ENCODE results near the gene PCGF6. TPM values are rescaled to one million over a fixed set of nuclear protein-coding genes. Genes with fewer than 3 reads are reported as not detected.
"Not testable (repeated sequence)": the region's sequence is repeated elsewhere in the genome, so short reads cannot be mapped to it uniquely, and the experiment has no call there.

PCGF6 gene, protein sequence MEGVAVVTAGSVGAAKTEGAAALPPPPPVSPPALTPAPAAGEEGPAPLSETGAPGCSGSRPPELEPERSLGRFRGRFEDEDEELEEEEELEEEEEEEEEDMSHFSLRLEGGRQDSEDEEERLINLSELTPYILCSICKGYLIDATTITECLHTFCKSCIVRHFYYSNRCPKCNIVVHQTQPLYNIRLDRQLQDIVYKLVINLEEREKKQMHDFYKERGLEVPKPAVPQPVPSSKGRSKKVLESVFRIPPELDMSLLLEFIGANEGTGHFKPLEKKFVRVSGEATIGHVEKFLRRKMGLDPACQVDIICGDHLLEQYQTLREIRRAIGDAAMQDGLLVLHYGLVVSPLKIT
- total RNA-seq = 10 to 100 TPM; 18.6 to 19.9 TPM

DNA sequence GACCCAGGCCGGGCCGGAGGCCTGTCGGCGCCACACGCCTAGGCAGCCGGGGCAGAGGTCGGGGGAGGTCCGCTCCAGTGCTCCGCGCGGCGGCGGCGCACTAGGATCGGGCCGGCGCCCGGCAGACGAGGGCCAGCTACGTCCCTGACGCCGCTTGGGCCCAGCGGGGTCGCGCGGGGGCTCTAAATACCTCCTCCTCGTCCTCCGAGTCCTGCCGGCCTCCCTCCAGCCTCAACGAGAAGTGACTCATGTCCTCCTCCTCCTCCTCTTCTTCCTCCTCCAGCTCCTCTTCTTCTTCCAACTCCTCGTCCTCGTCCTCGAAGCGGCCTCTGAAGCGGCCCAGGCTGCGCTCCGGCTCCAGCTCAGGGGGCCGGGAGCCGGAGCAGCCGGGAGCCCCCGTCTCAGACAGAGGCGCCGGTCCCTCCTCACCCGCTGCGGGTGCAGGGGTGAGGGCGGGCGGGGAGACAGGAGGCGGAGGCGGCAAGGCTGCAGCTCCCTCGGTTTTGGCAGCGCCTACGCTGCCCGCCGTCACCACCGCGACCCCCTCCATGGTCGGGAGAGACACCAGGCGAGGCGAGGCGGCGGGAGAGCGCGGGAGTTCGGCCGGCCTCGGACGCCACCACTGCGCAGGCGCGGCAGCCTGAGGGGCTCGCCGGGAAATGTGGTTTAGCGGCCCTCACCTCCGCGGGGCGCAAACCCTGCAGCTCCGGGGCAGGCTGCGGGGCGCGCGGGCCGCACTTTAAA, at the start of gene PCGF6:
Gene PCGF6 (minus strand): TSS at position 624 of the 744 bp plus-strand sequence. CDS start 74 bp downstream, at position 550.
- Mint-ChIP-seq H3K4me3 (peak within 1 kb of the TSS; percentile 96), H3K36me3 (peaks cover 4% of the 10 kb centered on the region), H3K27ac (peak within 1 kb of the TSS; percentile 94), H3K4me1 (peaks cover 10% of the 10 kb centered on the region), H3K9me3 (no peaks in the 10 kb centered on the region), H3K27me3 (no peaks in the 10 kb centered on the region)
- DNase-seq = peak; percentile 85

DNA sequence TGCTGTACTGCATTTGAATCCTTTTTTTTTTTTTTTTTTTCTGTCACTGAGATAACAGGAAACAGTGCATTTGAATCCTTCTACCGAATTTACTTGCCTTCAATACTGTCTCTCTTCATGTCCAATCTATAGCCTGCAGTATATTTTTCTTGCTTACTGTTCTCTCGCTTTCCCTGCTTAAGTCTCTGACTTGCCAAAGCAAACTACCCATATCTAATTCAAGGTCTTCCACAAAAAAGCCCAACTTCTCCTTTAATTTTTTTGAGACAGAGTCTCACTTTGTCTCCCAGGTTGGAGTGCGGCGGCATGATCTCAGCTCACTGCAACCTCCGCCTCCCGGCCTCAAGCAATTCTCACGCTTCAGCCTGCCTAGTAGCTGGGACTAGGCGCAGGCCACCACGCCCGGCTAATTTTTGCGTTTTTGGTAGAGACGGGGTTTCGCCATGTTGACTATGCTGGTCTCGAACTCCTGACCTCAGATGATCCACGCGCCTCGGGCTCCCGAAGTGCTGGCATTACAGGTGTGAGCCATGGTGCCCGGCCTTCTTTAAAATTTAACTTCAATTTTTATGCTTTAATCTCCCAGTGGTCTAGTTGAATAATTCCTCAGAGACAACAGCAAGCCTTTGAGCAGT, 46.4 kb upstream of the PCGF6 start:
- no peak for DNase-seq
- peaks cover 59% of the 10 kb centered on the region for H3K36me3 Mint-ChIP-seq
- H3K27me3 Mint-ChIP-seq = no peaks in the 10 kb centered on the region
- H3K9me3 Mint-ChIP-seq = no peaks in the 10 kb centered on the region
- peaks cover 42% of the 10 kb centered on the region for H3K4me1 Mint-ChIP-seq
- H3K27ac Mint-ChIP-seq = peak overlapping the region; percentile 96
- peak overlapping the region; percentile 91 for H3K4me3 Mint-ChIP-seq

DNA sequence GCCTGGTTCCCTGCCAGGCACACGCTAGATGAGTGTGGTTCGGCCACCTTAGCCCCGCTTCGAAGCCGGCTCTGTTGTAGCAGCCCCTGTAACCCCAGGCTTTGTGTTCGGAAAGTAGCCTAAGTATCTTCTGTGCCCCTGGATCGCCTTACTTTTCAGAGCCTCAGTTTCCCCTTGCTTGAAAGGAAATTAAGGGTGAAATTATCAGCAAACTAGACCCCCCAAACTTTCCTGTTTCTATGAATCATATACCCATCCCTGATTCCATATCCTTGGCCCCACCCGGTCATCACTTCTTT, 45.8 kb upstream of the PCGF6 start:
- Mint-ChIP-seq H3K4me1 (peaks cover 42% of the 10 kb centered on the region), H3K27ac (peak overlapping the region; percentile 96), H3K9me3 (no peaks in the 10 kb centered on the region), H3K27me3 (no peaks in the 10 kb centered on the region), H3K36me3 (peaks cover 59% of the 10 kb centered on the region), H3K4me3 (peak overlapping the region; percentile 91)
- DNase-seq = no peak

DNA sequence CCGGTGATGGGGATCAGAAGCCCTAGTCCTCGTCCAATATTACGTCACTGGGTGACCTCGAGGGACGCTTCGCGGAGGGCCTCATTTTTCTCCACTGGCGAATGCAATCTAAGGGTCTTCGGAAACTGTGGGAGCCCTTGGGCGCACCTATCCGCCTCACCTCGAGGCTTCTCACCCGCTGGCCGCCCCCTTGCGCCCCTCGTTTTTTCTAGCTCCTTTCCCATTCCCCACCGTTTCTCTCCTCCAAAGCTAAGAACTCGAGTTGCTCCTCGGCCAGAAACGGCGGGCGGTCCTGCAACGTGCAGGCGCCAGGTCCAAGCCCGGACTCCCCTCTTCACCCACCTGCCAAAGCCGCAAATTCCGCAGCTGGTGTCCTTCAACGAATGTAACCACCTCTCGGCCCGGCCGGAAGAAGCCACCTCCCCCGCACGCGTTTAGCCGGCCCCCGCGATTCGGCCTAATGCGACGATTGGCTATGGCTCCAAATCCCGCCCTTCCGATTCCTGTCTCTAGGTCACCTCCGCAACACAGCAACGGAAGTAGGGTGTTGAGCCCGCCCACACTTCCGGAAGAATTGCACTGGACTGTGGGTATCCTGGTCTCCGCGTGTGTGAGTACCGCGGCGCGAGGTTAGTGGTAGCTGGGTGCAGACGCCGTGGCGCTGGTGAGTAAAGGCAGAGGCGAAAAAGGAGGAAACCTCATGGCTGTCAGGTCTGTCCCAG, 45.3 kb upstream of the PCGF6 start, which contains the start of the genes ATP5MK and PDCD11:
Gene ATP5MK (minus strand): TSS at position 409 of the 722 bp plus-strand sequence. CDS start 4,018 bp downstream, outside the sequence.
Gene PDCD11 (plus strand): TSS at position 560 of the 722 bp plus-strand sequence. CDS start 1,801 bp downstream, outside the sequence.
- peak; percentile 95 for DNase-seq
- Mint-ChIP-seq H3K27ac (peak within 1 kb of the TSS; percentile 96), H3K4me3 (peak within 1 kb of the TSS; percentile 91), H3K36me3 (peaks cover 59% of the 10 kb centered on the region), H3K9me3 (no peaks in the 10 kb centered on the region), H3K4me1 (peaks cover 42% of the 10 kb centered on the region), H3K27me3 (no peaks in the 10 kb centered on the region)

DNA sequence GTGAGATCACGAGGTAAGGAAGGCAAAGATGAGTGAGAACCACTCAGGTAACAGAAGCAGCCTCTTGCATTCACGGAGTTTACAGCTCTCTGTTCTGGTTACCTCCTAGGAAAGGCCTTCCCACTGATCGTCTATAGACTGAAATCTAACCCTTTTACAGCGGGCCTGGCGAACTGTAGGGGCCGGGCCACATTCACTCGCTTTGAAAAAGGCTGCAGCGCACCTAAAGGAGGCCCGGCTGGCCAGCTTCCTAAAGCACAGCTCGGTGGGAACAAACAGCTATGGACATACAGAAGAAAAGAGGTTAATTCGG, 44.8 kb upstream of the PCGF6 start:
- Mint-ChIP-seq H3K27me3 (no peaks in the 10 kb centered on the region), H3K4me1 (peaks cover 42% of the 10 kb centered on the region), H3K27ac (peak overlapping the region; percentile 96), H3K4me3 (peak overlapping the region; percentile 91), H3K36me3 (peaks cover 57% of the 10 kb centered on the region), H3K9me3 (no peaks in the 10 kb centered on the region)
- DNase-seq = peak; percentile 7

DNA sequence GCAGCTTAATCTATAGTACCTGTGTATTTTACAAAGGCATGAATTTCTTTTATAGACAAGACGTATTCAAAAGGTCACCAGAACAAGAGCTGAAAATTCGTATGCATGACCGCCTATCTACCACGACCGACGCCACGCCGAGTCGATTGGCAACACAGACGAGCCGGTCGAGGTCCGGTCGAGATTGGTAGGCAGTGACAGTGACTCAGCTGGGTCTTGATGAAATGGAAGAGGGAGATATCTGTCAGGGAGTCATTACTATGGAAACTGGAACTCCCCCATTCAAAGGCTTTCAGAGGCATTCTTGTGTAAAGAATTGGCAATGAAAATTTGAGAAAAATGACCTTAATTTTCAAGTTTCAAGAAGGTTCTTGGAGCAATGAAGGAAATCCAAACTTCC, 43.2 kb upstream of the PCGF6 start:
- no peaks in the 10 kb centered on the region for H3K9me3 Mint-ChIP-seq
- peaks cover 47% of the 10 kb centered on the region for H3K36me3 Mint-ChIP-seq
- H3K27ac Mint-ChIP-seq = peak overlapping the region; percentile 38
- H3K4me1 Mint-ChIP-seq = peaks cover 38% of the 10 kb centered on the region
- no peak for DNase-seq
- H3K4me3 Mint-ChIP-seq = peak overlapping the region; percentile 58
- no peaks in the 10 kb centered on the region for H3K27me3 Mint-ChIP-seq

DNA sequence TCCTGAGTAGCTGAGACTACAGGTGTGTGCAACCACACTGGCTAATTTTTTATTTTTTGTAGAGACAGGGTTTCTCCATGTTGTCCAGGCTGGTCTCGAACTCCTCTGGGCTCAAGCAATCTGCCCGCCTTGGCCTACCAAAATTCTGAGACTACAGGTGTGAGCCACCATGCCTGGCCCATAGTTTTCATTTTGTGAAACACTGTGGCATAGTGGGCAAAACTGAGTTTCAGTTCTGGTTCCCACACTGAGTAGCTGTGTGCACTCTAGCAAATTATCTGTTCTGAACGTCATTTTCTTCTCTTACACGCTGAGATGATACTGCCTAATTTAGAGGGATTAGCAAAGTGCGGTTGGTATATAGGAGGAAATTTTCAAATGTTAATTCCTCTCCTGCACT, 31.8 kb upstream of the PCGF6 start:
- Mint-ChIP-seq H3K27me3 (no peaks in the 10 kb centered on the region), H3K4me3 (no peak overlapping the region), H3K9me3 (no peaks in the 10 kb centered on the region), H3K27ac (no peak overlapping the region), H3K4me1 (no peaks in the 10 kb centered on the region), H3K36me3 (peaks cover 11% of the 10 kb centered on the region)
- DNase-seq = no peak

DNA sequence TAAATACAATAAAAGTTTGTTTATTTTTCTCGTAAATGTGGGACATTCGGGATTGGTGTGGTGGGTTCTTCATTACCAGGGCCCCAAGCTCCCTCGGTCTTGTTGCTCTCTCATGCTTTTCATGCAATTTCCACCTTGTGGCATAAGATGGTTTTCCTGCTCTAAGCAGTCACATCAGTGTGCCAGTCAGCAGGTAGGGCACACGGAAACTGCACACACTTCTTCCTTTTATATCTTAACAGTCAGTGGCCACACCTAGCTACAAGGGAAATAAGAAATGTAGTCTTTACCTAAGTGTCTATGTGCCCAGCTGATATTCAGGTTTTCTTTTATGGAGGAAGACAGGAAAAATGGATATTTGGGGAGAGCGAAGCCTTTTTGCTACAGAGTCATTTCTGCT, 23.3 kb upstream of the PCGF6 start:
- Mint-ChIP-seq H3K27me3 (no peaks in the 10 kb centered on the region), H3K4me1 (peaks cover 10% of the 10 kb centered on the region), H3K36me3 (peaks cover 16% of the 10 kb centered on the region)

DNA sequence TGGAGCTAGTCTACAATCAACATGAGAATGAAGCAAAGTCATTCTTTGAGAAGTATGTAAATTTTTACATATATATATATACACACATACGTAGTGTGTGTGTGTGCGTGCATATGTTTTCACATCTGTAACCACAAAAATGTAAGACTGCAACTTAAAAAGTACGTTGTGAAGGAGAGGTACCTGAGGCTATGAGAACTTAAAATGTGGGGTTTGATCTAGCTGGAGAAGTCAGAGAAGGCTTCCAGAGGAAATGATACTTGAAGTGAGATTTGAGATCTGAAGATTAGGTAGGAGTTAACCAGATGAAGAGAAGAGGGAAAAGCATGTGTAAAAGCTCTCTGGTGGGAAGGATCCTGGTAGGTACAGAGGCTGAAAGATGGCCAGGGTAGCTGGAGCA, 22.6 kb upstream of the PCGF6 start:
- no peaks in the 10 kb centered on the region for H3K9me3 Mint-ChIP-seq
- H3K4me1 Mint-ChIP-seq = peaks cover 14% of the 10 kb centered on the region
- DNase-seq = no peak
- peak overlapping the region; percentile 19 for H3K27ac Mint-ChIP-seq
- no peaks in the 10 kb centered on the region for H3K27me3 Mint-ChIP-seq
- no peak overlapping the region for H3K4me3 Mint-ChIP-seq
- peaks cover 16% of the 10 kb centered on the region for H3K36me3 Mint-ChIP-seq

More for the DNA sequence above, 23.3 kb upstream of the PCGF6 start:
- no peaks in the 10 kb centered on the region for H3K9me3 Mint-ChIP-seq
- DNase-seq = no peak
- no peak overlapping the region for H3K27ac Mint-ChIP-seq
- H3K4me3 Mint-ChIP-seq = no peak overlapping the region

DNA sequence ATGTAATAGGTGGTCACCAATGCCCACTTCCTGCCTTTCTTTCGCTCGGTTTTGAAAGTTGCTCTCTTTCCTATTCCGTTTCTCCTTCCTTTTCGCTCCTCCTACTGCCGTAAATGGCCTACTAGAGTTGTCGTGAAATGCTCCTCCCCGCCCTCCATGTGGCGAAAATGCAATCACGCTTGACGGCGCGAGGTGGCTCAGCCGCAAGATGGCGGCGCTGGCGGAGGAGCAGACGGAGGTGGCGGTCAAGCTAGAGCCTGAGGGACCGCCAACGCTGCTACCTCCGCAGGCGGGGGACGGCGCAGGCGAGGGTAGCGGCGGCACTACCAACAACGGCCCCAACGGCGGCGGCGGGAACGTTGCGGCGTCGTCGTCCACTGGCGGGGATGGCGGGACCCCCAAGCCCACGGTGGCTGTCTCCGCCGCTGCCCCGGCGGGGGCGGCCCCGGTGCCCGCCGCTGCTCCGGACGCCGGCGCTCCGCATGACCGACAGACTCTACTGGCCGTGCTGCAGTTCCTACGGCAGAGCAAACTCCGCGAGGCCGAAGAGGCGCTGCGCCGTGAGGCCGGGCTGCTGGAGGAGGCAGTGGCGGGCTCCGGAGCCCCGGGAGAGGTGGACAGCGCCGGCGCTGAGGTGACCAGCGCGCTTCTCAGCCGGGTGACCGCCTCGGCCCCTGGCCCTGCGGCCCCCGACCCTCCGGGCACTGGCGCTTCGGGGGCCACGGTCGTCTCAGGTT, 17.0 kb upstream of the PCGF6 start, which contains the start of gene TAF5:
Gene TAF5 (plus strand): TSS at position 195 of the 737 bp plus-strand sequence. CDS start 14 bp downstream, at position 209.
- peak within 1 kb of the TSS; percentile 89 for H3K27ac Mint-ChIP-seq
- H3K4me3 Mint-ChIP-seq = peak within 1 kb of the TSS; percentile 90
- H3K36me3 Mint-ChIP-seq = no peaks in the 10 kb centered on the region
- H3K4me1 Mint-ChIP-seq = peaks cover 10% of the 10 kb centered on the region
- no peaks in the 10 kb centered on the region for H3K27me3 Mint-ChIP-seq
- peak; percentile 92 for DNase-seq
- no peaks in the 10 kb centered on the region for H3K9me3 Mint-ChIP-seq

DNA sequence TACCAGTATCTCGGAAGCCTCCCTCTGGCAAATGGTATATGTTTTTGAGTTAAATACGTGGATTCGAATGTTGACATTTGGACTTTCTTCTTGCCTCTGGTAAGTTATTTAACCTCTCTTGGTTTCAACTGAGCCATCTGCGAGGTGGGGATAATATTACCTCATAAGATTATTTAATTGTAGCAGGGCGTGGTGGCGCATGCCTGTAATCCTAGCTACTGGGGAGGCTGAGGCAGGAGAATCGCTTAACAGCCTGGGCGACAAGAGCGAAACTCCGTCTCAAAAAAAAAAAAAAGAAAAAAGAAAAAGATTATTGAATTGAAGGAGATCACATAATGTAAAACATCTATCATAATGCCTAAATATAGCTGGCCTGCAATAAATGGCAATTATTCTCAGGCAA, 16.4 kb upstream of the PCGF6 start:
- Mint-ChIP-seq H3K4me3 (peak overlapping the region; percentile 90), H3K27ac (peak overlapping the region; percentile 89), H3K9me3 (no peaks in the 10 kb centered on the region), H3K36me3 (no peaks in the 10 kb centered on the region), H3K4me1 (peaks cover 10% of the 10 kb centered on the region), H3K27me3 (no peaks in the 10 kb centered on the region)
- DNase-seq = no peak

DNA sequence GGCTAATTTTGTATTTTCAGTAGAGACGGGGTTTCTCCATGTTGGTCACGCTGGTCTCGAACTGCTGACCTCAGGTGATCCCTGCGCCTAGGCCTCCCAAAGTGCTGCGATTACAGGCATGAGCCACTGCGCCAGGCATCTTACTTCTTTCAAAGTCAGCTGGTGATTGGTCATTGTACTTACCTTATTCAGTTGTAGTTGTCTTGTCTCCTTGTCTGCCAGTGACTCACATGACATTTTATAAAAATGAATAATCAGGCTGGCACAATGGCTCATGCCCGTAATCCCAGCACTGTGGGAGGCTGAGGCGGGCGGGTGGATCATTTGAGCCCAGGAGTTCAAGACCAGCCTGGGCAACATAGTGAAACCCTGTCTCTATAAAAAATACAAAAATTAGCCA, 9.9 kb upstream of the PCGF6 start:
- H3K9me3 Mint-ChIP-seq, H3K27me3 Mint-ChIP-seq, DNase-seq, H3K4me3 Mint-ChIP-seq, H3K27ac Mint-ChIP-seq, H3K36me3 Mint-ChIP-seq, H3K4me1 Mint-ChIP-seq: not testable (repeated sequence)

DNA sequence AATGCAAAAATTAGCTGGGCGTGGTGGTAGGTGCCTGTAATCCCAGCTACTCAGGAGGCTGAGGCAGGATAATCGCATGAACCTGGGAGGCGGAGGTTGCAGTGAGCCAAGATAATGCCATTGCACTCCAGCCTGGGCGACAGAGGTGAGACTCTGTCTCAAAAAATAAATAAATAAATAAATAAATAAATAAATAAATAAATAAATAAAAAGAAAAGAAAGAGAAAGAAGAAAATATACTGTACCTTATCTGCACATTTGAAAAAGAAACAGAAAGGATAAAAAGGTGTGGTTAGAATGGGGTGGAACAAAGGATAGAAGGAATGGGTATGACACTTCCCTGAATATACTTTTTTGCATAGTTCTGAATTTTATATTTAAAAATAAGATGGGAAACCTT, 8.6 kb upstream of the PCGF6 start:
- H3K36me3 Mint-ChIP-seq, H3K9me3 Mint-ChIP-seq, H3K4me1 Mint-ChIP-seq: not testable (repeated sequence)

DNA sequence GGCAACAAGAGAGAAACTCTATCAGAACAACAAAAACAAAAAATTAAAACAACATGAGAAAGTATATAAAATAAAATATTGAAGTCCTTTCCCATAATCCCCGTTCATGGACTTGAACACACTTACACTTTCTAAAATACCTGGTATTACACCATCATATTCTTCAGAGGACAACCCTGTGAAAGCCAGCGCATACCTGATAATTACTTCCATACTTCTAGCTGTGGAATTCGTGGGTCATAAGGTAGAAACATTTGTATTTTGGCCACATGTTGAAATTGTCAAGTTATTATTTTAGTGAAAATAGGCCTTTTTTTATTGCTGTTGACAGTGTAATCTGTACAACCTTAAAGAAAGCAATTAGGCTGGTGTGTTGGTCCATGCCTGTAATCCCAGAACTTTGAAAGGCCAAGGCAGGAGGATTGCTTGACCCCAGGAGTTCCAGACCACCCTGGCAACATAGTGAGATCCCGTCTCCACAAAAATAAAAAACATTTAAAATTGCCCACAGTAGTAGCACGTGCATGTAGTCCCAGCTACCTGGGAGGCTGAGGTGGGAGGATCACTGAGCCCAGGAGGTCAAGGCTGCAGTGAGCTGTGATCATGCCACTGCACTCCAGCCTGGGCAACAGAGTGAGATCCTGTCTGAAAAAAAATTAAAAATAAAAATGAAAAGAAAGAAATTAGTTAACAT, 5.1 kb upstream of the PCGF6 start:
- Mint-ChIP-seq H3K9me3 (no peaks in the 10 kb centered on the region), H3K27me3 (no peaks in the 10 kb centered on the region), H3K4me3 (no peak overlapping the region), H3K4me1 (peaks cover 4% of the 10 kb centered on the region), H3K27ac (no peak overlapping the region), H3K36me3 (no peaks in the 10 kb centered on the region)
- no peak for DNase-seq

More for the DNA sequence above, 8.6 kb upstream of the PCGF6 start:
- H3K4me3 Mint-ChIP-seq, H3K27ac Mint-ChIP-seq, DNase-seq, H3K27me3 Mint-ChIP-seq: not testable (repeated sequence)
